ENCODE results near the gene DNAJC5.
"Not testable (repeated sequence)": the region's sequence is repeated elsewhere in the genome, so short reads cannot be mapped to it uniquely, and the experiment has no call there.

The DNAJC5 gene

GRCh38 chr20:63957690-63958441 is 62.9 kb downstream of the DNAJC5 start:
- no peak overlapping the region for H3K9ac ChIP-seq (ENCODE audit: low read length)
- no peak overlapping the region for H4K5ac ChIP-seq (ENCODE audit: low read length)
- no peak overlapping the region for H3K4ac ChIP-seq (ENCODE audit: low read depth, low read length)
- no peak overlapping the region for H2BK15ac ChIP-seq (replicated peaks; ENCODE audit: low read depth)
- peaks cover 24% of the 10 kb centered on the region for H3K79me2 ChIP-seq (ENCODE audit: control insufficient read depth, insufficient read depth, low read length)
- peak; percentile 87 for DNase-seq
- no peak overlapping the region for H3K18ac ChIP-seq (ENCODE audit: low read length)
- H3K27ac ChIP-seq (ENCODE audit: low read depth, low read length): no peak overlapping the region
- no peak overlapping the region for H2BK120ac ChIP-seq (ENCODE audit: low read depth, low read length)
- no peaks in the 10 kb centered on the region for H3K27me3 ChIP-seq (ENCODE audit: insufficient read depth, low read length, poor library complexity)
- WGBS (ENCODE audit: extremely low coverage, insufficient coverage, low lambda C conversion rate): no CpG with 5 or more reads among the region's 13 CpGs
- no peaks in the 10 kb centered on the region for H3K36me3 ChIP-seq (ENCODE audit: control insufficient read depth, insufficient read depth, low read length)
- no peak overlapping the region for H3K23ac ChIP-seq (ENCODE audit: low read length)
- H4K8ac ChIP-seq (ENCODE audit: low read depth, low read length): no peak overlapping the region
- no peak overlapping the region for H3K4me2 ChIP-seq (ENCODE audit: low read length)
- H3K56ac ChIP-seq (ENCODE audit: low read length): no peak overlapping the region
- H3K4me3 ChIP-seq (ENCODE audit: low read length): no peak overlapping the region
- no peaks in the 10 kb centered on the region for H3K4me1 ChIP-seq (ENCODE audit: control insufficient read depth, low read depth, low read length)
- peaks cover 14% of the 10 kb centered on the region for H3K79me1 ChIP-seq (ENCODE audit: low read length)
- no peak overlapping the region for H2BK5ac ChIP-seq (ENCODE audit: low read length)
- H2AK5ac ChIP-seq (ENCODE audit: low read length): no peak overlapping the region

DNA sequence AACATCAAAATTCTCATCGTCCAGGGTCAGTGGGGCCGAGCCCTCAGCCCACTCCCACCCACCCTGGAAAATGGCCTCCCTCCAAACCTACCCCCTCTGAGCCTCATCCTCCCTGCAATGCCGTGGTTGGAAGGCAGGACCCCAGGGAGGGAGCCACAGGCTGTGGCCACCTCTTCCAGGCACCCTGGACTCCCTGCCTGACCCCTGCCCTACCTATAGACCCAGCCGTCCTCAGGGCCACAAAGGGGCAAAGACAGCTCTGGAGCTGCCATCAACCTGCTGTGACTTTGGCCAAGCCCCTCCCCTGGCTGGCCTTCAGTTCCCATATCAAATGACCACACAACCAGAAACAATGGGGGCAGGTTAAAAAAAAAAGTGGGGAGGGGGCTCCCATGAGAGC is 63.5 kb downstream of the DNAJC5 start:
- Histone ChIP-seq H3K36me3 (ENCODE audit: control insufficient read depth, insufficient read depth, low read length) (no peaks in the 10 kb centered on the region), H3K9ac (ENCODE audit: low read length) (no peak overlapping the region), H3K23ac (ENCODE audit: low read length) (no peak overlapping the region), H3K4ac (ENCODE audit: low read depth, low read length) (no peak overlapping the region), H4K8ac (ENCODE audit: low read depth, low read length) (no peak overlapping the region), H3K4me1 (ENCODE audit: control insufficient read depth, low read depth, low read length) (no peaks in the 10 kb centered on the region), H3K4me2 (ENCODE audit: low read length) (no peak overlapping the region), H3K56ac (ENCODE audit: low read length) (no peak overlapping the region), H2BK5ac (ENCODE audit: low read length) (no peak overlapping the region), H2BK120ac (ENCODE audit: low read depth, low read length) (no peak overlapping the region), H4K5ac (ENCODE audit: low read length) (no peak overlapping the region), H3K27ac (ENCODE audit: low read depth, low read length) (no peak overlapping the region), H3K27me3 (ENCODE audit: insufficient read depth, low read length, poor library complexity) (no peaks in the 10 kb centered on the region), H3K79me2 (ENCODE audit: control insufficient read depth, insufficient read depth, low read length) (peaks cover 24% of the 10 kb centered on the region), H3K79me1 (ENCODE audit: low read length) (peaks cover 14% of the 10 kb centered on the region), H2AK5ac (ENCODE audit: low read length) (no peak overlapping the region), H2BK15ac (replicated peaks; ENCODE audit: low read depth) (no peak overlapping the region), H3K18ac (ENCODE audit: low read length) (no peak overlapping the region), H3K4me3 (ENCODE audit: low read length) (no peak overlapping the region)
- DNase-seq: no peak
- WGBS (ENCODE audit: extremely low coverage, insufficient coverage, low lambda C conversion rate): no CpG with 5 or more reads among the region's 4 CpGs

GRCh38 chr20:63958964-63959698 is 64.2 kb downstream of the DNAJC5 start:
- Histone ChIP-seq H3K4me1 (ENCODE audit: control insufficient read depth, low read depth, low read length) (no peaks in the 10 kb centered on the region), H3K4me2 (ENCODE audit: low read length) (no peak overlapping the region), H3K27me3 (ENCODE audit: insufficient read depth, low read length, poor library complexity) (no peaks in the 10 kb centered on the region), H2BK5ac (ENCODE audit: low read length) (no peak overlapping the region), H4K8ac (ENCODE audit: low read depth, low read length) (no peak overlapping the region), H3K23ac (ENCODE audit: low read length) (no peak overlapping the region), H3K36me3 (ENCODE audit: control insufficient read depth, insufficient read depth, low read length) (peaks cover 3% of the 10 kb centered on the region), H3K79me2 (ENCODE audit: control insufficient read depth, insufficient read depth, low read length) (peaks cover 17% of the 10 kb centered on the region), H3K4me3 (ENCODE audit: low read length) (no peak overlapping the region), H2BK15ac (replicated peaks; ENCODE audit: low read depth) (no peak overlapping the region), H4K5ac (ENCODE audit: low read length) (no peak overlapping the region), H3K27ac (ENCODE audit: low read depth, low read length) (no peak overlapping the region), H3K4ac (ENCODE audit: low read depth, low read length) (no peak overlapping the region), H3K56ac (ENCODE audit: low read length) (no peak overlapping the region), H3K18ac (ENCODE audit: low read length) (no peak overlapping the region), H3K79me1 (ENCODE audit: low read length) (peaks cover 8% of the 10 kb centered on the region), H3K9ac (ENCODE audit: low read length) (no peak overlapping the region), H2AK5ac (ENCODE audit: low read length) (no peak overlapping the region), H2BK120ac (ENCODE audit: low read depth, low read length) (no peak overlapping the region)
- WGBS (ENCODE audit: extremely low coverage, insufficient coverage, low lambda C conversion rate): no CpG with 5 or more reads among the region's 10 CpGs
- no peak for DNase-seq

GRCh38 chr20:63959699-63960075 is 64.8 kb downstream of the DNAJC5 start:
- H2AK5ac ChIP-seq (ENCODE audit: low read length): no peak overlapping the region
- no peak overlapping the region for H3K56ac ChIP-seq (ENCODE audit: low read length)
- H3K4me3 ChIP-seq (ENCODE audit: low read length): no peak overlapping the region
- no peak overlapping the region for H4K8ac ChIP-seq (ENCODE audit: low read depth, low read length)
- no peak overlapping the region for H3K4me2 ChIP-seq (ENCODE audit: low read length)
- H2BK5ac ChIP-seq (ENCODE audit: low read length): no peak overlapping the region
- no peaks in the 10 kb centered on the region for H3K27me3 ChIP-seq (ENCODE audit: insufficient read depth, low read length, poor library complexity)
- no peak overlapping the region for H2BK120ac ChIP-seq (ENCODE audit: low read depth, low read length)
- H3K4me1 ChIP-seq (ENCODE audit: control insufficient read depth, low read depth, low read length): no peaks in the 10 kb centered on the region
- no peak overlapping the region for H3K18ac ChIP-seq (ENCODE audit: low read length)
- H3K4ac ChIP-seq (ENCODE audit: low read depth, low read length): no peak overlapping the region
- no peak overlapping the region for H2BK15ac ChIP-seq (replicated peaks; ENCODE audit: low read depth)
- no peak overlapping the region for H3K9ac ChIP-seq (ENCODE audit: low read length)
- H3K79me2 ChIP-seq (ENCODE audit: control insufficient read depth, insufficient read depth, low read length): peaks cover 12% of the 10 kb centered on the region
- H3K36me3 ChIP-seq (ENCODE audit: control insufficient read depth, insufficient read depth, low read length): peaks cover 5% of the 10 kb centered on the region
- H3K27ac ChIP-seq (ENCODE audit: low read depth, low read length): no peak overlapping the region
- H3K79me1 ChIP-seq (ENCODE audit: low read length): peaks cover 2% of the 10 kb centered on the region
- H4K5ac ChIP-seq (ENCODE audit: low read length): no peak overlapping the region
- H3K23ac ChIP-seq (ENCODE audit: low read length): no peak overlapping the region
- DNase-seq: no peak
- no CpG with 5 or more reads among the region's 17 CpGs for WGBS (ENCODE audit: extremely low coverage, insufficient coverage, low lambda C conversion rate)

GRCh38 chr20:63960654-63961621 is 66.0 kb downstream of the DNAJC5 start:
- H3K79me1 ChIP-seq (ENCODE audit: low read length); H2BK120ac ChIP-seq (ENCODE audit: low read depth, low read length); H4K8ac ChIP-seq (ENCODE audit: low read depth, low read length); H3K27ac ChIP-seq (ENCODE audit: low read depth, low read length); H3K36me3 ChIP-seq (ENCODE audit: control insufficient read depth, insufficient read depth, low read length); H3K9ac ChIP-seq (ENCODE audit: low read length); H3K4ac ChIP-seq (ENCODE audit: low read depth, low read length); H3K27me3 ChIP-seq (ENCODE audit: insufficient read depth, low read length, poor library complexity); H2AK5ac ChIP-seq (ENCODE audit: low read length); H3K56ac ChIP-seq (ENCODE audit: low read length); H2BK15ac ChIP-seq (replicated peaks; ENCODE audit: low read depth); H3K23ac ChIP-seq (ENCODE audit: low read length); H3K18ac ChIP-seq (ENCODE audit: low read length); DNase-seq; H3K79me2 ChIP-seq (ENCODE audit: control insufficient read depth, insufficient read depth, low read length); H4K5ac ChIP-seq (ENCODE audit: low read length); H2BK5ac ChIP-seq (ENCODE audit: low read length); H3K4me3 ChIP-seq (ENCODE audit: low read length); H3K4me2 ChIP-seq (ENCODE audit: low read length); H3K4me1 ChIP-seq (ENCODE audit: control insufficient read depth, low read depth, low read length): not testable (repeated sequence)
- WGBS (ENCODE audit: extremely low coverage, insufficient coverage, low lambda C conversion rate): no CpG with 5 or more reads among the region's 15 CpGs
